ENCODE measurements around the gene ATG101. TPM values are rescaled to one million over a fixed set of nuclear protein-coding genes. Genes with fewer than 3 reads are reported as not detected.

ATG101 gene
- total and polyA plus RNA-seq, 2 of the 13 experiments (the other 11 are each of a cell fraction or from before 2014, with no cell fraction given) = 58.2 to 67.7 TPM

- no TSS peak for BruUV-seq (replicated peaks)
- Histone ChIP-seq H3K36me3 (replicated peaks in 1 of 2; ENCODE audit: control insufficient read depth in 1 of 2, insufficient read depth in 2 of 2, low read length in 2 of 2) (no peaks in the 10 kb centered on the region), H3K9ac (ENCODE audit: insufficient read depth, low read depth, low read length) (peak overlapping the region; percentile 61), H3K4me3 (replicated peaks in 1 of 3; ENCODE audit: insufficient read depth in 1 of 3, low read depth in 2 of 3, low read length in 3 of 3) (peak overlapping the region; percentile 15 to 85 (median 57); a peak in 5 of 6 replicates), H3K79me2 (ENCODE audit: insufficient read depth, low read length) (no peaks in the 10 kb centered on the region), H3K27ac (ENCODE audit: extremely low read length, insufficient read depth, low read length) (peak overlapping the region; percentile 67), H3K4me2 (ENCODE audit: low read depth, low read length) (peak overlapping the region; percentile 93), H4K20me1 (ENCODE audit: insufficient read depth, low read length) (no peaks in the 10 kb centered on the region), H2AFZ (ENCODE audit: low read length) (no peak overlapping the region), H3K4me1 (ENCODE audit: insufficient read depth, low read length) (peaks cover 44% of the 10 kb centered on the region), H3K27me3 (ENCODE audit: control insufficient read depth in 1 of 2, insufficient read depth in 2 of 2, low read length in 2 of 2) (peaks cover 0 to 1% of the 10 kb centered on the region in 2 experiments; a peak in 2 of 5 replicates), H3K9me3 (ENCODE audit: low read length) (no peaks in the 10 kb centered on the region)
- ChIA-PET POLR2A (interaction anchor here (0.6 to 2.5 kb wide), 13 partner anchors 14 to 1498 kb away, joined by 3 to 19 read pairs (median 5); partner anchors contain the start of genes ATG101 and NR4A1), CTCF (ENCODE audit: low intra/inter-chr PET ratio, low total read pairs) (interaction anchor here (1.5 to 8.0 kb wide), 6 partner anchors 22 to 96 kb away, joined by 3 to 99 read pairs (median 46); partner anchors contain the start of gene ATG101)
- DNase-seq (ENCODE audit: low spot score) (peak; percentile 44), ATAC-seq (no peak), FAIRE-seq (peak; percentile 59)
- in situ Hi-C loops (cut with HindIII; ENCODE audit: extremely low pct_ligation_motif_present, low pct_unique_long_range_greater_than_20kb) (loop anchor here (5.0 kb wide), 2 partner anchors 57 to 97 kb away; no protein-coding TSS in a partner anchor), intact Hi-C loops (cut with micrococcal nuclease; ENCODE audit: unreplicated experiment) (loop anchor here (1.0 kb wide), 3 partner anchors 44 to 97 kb away; partner anchors contain the start of gene ATG101)
- WGBS (ENCODE audit: low lambda C conversion rate) = 15% methylated on average over 15 of the region's 15 CpGs
- no peak for TF ChIP-seq SKI (IDR thresholded peaks at IDR 0.05; ENCODE audit: partially characterized antibody)
- 0 out of 2 replicates have a peak, but pooled peaks have one; percentile 22 for TF ChIP-seq ZNF224 (CRISPR knock-in tag; IDR thresholded peaks at IDR 0.05)
- peak; percentile 42; the same call in 1 of the 2 replicates for TF ChIP-seq TFDP1 (CRISPR knock-in tag; IDR thresholded peaks at IDR 0.05; ENCODE audit: borderline replicate concordance)
- peak; percentile 13; the same call in 1 of the 2 replicates for TF ChIP-seq UBTF (CRISPR knock-in tag; IDR thresholded peaks at IDR 0.05)
- no peak for TF ChIP-seq KIAA2018 (CRISPR knock-in tag; IDR thresholded peaks at IDR 0.05; ENCODE audit: borderline replicate concordance)
- peak; percentile 22; the same call in 1 of the 2 replicates for TF ChIP-seq KDM5B (CRISPR knock-in tag; IDR thresholded peaks at IDR 0.05; ENCODE audit: borderline replicate concordance)
- 0 out of 2 replicates have a peak, but pooled peaks have one; percentile 27 for TF ChIP-seq ATF5 (CRISPR knock-in tag; IDR thresholded peaks at IDR 0.05; ENCODE audit: low read depth)
- peak; percentile 55 for TF ChIP-seq HOXA3 (CRISPR knock-in tag; IDR thresholded peaks at IDR 0.05)
- TF ChIP-seq ZNF362 (CRISPR knock-in tag; IDR thresholded peaks at IDR 0.05; ENCODE audit: borderline replicate concordance) = peak; percentile 86
These were observed 44.9 kb upstream of the ATG101 start for GRCh38 chr12:52024845-52025230.

All from HepG2 (cell line).